Skeletal muscle satellite cell (primary cell): ENCODE results near the gene CRB2.

Experiments used
- H3K27me3 ChIP-seq: 2 replicates; pipeline ENCODE4 v1.7.0; 2013; ENCODE audit warnings: low read length; ENCODE audit not compliant: control insufficient read depth, insufficient read depth
- H3K36me3 ChIP-seq: 2 replicates; pipeline ENCODE4 v1.7.0; 2013; ENCODE audit warnings: mild to moderate bottlenecking, control low read depth, low read length; ENCODE audit not compliant: insufficient read depth
- H3K4me1 ChIP-seq: 2 replicates; pipeline ENCODE4 v1.7.0; 2013; ENCODE audit warnings: low read length; ENCODE audit not compliant: control insufficient read depth, insufficient read depth
- H3K4me2 ChIP-seq: 2 replicates; pipeline ENCODE4 v1.7.0; 2013; ENCODE audit warnings: mild to moderate bottlenecking, low read length
- H3K4me3 ChIP-seq: 2 replicates; pipeline ENCODE4 v1.7.0; 2013; ENCODE audit warnings: low read length
- H3K9ac ChIP-seq: 2 replicates; pipeline ENCODE4 v1.7.0; 2013; ENCODE audit warnings: mild to moderate bottlenecking, low read depth, low read length, moderate library complexity
- H3K9me3 ChIP-seq: replicated peaks from 2 replicates; pipeline ENCODE4 v1.7.0; 2013; ENCODE audit warnings: mild to moderate bottlenecking, control low read depth, low read length

The CRB2 gene

GRCh38 chr9:123349691-123350480, 6.1 kb upstream of the CRB2 start:
- Histone ChIP-seq H3K4me1 (no peaks in the 10 kb centered on the region), H3K36me3 (no peaks in the 10 kb centered on the region), H3K4me3 (no peak overlapping the region), H3K9me3 (no peaks in the 10 kb centered on the region), H3K27me3 (peaks cover 60% of the 10 kb centered on the region), H3K4me2 (peak overlapping the region; percentile 8), H3K9ac (no peak overlapping the region)

GRCh38 chr9:123350590-123351310, 5.2 kb upstream of the CRB2 start:
- no peaks in the 10 kb centered on the region for H3K36me3 ChIP-seq
- no peaks in the 10 kb centered on the region for H3K4me1 ChIP-seq
- peaks cover 60% of the 10 kb centered on the region for H3K27me3 ChIP-seq
- no peak overlapping the region for H3K4me2 ChIP-seq
- no peak overlapping the region for H3K4me3 ChIP-seq
- no peak overlapping the region for H3K9ac ChIP-seq
- no peaks in the 10 kb centered on the region for H3K9me3 ChIP-seq

GRCh38 chr9:123353041-123353440, 3.0 kb upstream of the CRB2 start:
- Histone ChIP-seq H3K4me1 (no peaks in the 10 kb centered on the region), H3K27me3 (peaks cover 59% of the 10 kb centered on the region), H3K9me3 (no peaks in the 10 kb centered on the region), H3K4me3 (no peak overlapping the region), H3K36me3 (no peaks in the 10 kb centered on the region), H3K4me2 (no peak overlapping the region), H3K9ac (no peak overlapping the region)

GRCh38 chr9:123353984-123354591, 1.9 kb upstream of the CRB2 start:
- Histone ChIP-seq H3K9ac (no peak overlapping the region), H3K4me2 (no peak overlapping the region), H3K27me3 (peaks cover 55% of the 10 kb centered on the region), H3K4me1 (no peaks in the 10 kb centered on the region), H3K9me3 (no peaks in the 10 kb centered on the region), H3K4me3 (no peak overlapping the region), H3K36me3 (no peaks in the 10 kb centered on the region)

GRCh38 chr9:123354806-123355508, 1.0 kb upstream of the CRB2 start:
- H3K27me3 ChIP-seq = peaks cover 49% of the 10 kb centered on the region
- H3K4me2 ChIP-seq = no peak overlapping the region
- no peak overlapping the region for H3K9ac ChIP-seq
- no peak overlapping the region for H3K4me3 ChIP-seq
- no peaks in the 10 kb centered on the region for H3K4me1 ChIP-seq
- no peaks in the 10 kb centered on the region for H3K9me3 ChIP-seq
- H3K36me3 ChIP-seq = no peaks in the 10 kb centered on the region

GRCh38 chr9:123356851-123357742, 1.1 kb downstream of the CRB2 start:
- Histone ChIP-seq H3K4me3 (no peak overlapping the region), H3K9ac (no peak overlapping the region)

GRCh38 chr9:123357743-123358059, 1.7 kb downstream of the CRB2 start:
- Histone ChIP-seq H3K9ac (no peak overlapping the region), H3K4me2 (no peak overlapping the region), H3K4me3 (no peak overlapping the region), H3K36me3 (no peaks in the 10 kb centered on the region), H3K27me3 (peaks cover 27% of the 10 kb centered on the region), H3K4me1 (no peaks in the 10 kb centered on the region), H3K9me3 (no peaks in the 10 kb centered on the region)

More at GRCh38 chr9:123356851-123357742, 1.1 kb downstream of the CRB2 start:
- Histone ChIP-seq H3K4me2 (no peak overlapping the region), H3K36me3 (no peaks in the 10 kb centered on the region), H3K27me3 (peaks cover 30% of the 10 kb centered on the region), H3K4me1 (no peaks in the 10 kb centered on the region), H3K9me3 (no peaks in the 10 kb centered on the region)

- no peak overlapping the region for H3K4me2 ChIP-seq
- H3K4me3 ChIP-seq = no peak overlapping the region
- no peaks in the 10 kb centered on the region for H3K4me1 ChIP-seq
- no peaks in the 10 kb centered on the region for H3K36me3 ChIP-seq
- H3K9ac ChIP-seq = no peak overlapping the region
- peaks cover 21% of the 10 kb centered on the region for H3K27me3 ChIP-seq
- no peaks in the 10 kb centered on the region for H3K9me3 ChIP-seq
These were observed 2.3 kb downstream of the CRB2 start for GRCh38 chr9:123358181-123358905.

- peaks cover 14% of the 10 kb centered on the region for H3K27me3 ChIP-seq
- no peak overlapping the region for H3K4me2 ChIP-seq
- H3K4me1 ChIP-seq = no peaks in the 10 kb centered on the region
- H3K9me3 ChIP-seq = no peaks in the 10 kb centered on the region
- H3K9ac ChIP-seq = no peak overlapping the region
- no peaks in the 10 kb centered on the region for H3K36me3 ChIP-seq
- H3K4me3 ChIP-seq = no peak overlapping the region
These were observed 3.1 kb downstream of the CRB2 start for GRCh38 chr9:123359106-123359505.

- Histone ChIP-seq H3K4me3 (no peak overlapping the region), H3K9me3 (no peaks in the 10 kb centered on the region), H3K27me3 (peaks cover 12% of the 10 kb centered on the region), H3K36me3 (no peaks in the 10 kb centered on the region), H3K9ac (no peak overlapping the region), H3K4me2 (no peak overlapping the region), H3K4me1 (no peaks in the 10 kb centered on the region)
These were observed 3.5 kb downstream of the CRB2 start for GRCh38 chr9:123359546-123359945.
